H9 (cell line): Measurements from ENCODE around the gene OTUD4. TPM values are rescaled to one million over a fixed set of nuclear protein-coding genes. Genes with fewer than 3 reads are reported as not detected.

Experiments
- DNase-seq: peaks from one replicate; pipeline ENCODE4 v3.0.0-alpha.2; 2017
- H2AFZ ChIP-seq: one replicate; pipeline ENCODE4 v1.6.1; 2013; ENCODE audit warnings: mild to moderate bottlenecking, low read length, control low read depth, moderate library complexity
- H2AK5ac ChIP-seq: 2 replicates; pipeline ENCODE4 v1.6.1; 2013; ENCODE audit warnings: low read length, control low read depth, mixed read lengths; ENCODE audit not compliant: insufficient read length
- H2BK120ac ChIP-seq: one replicate; pipeline ENCODE4 v1.6.1; 2013; ENCODE audit warnings: low read depth, mild to moderate bottlenecking, low read length, control low read depth, inconsistent platforms; ENCODE audit not compliant: poor library complexity, severe bottlenecking
- H2BK12ac ChIP-seq: 2 replicates; pipeline ENCODE4 v1.6.1; 2013; ENCODE audit warnings: low read length, control low read depth, mixed read lengths, low read depth; ENCODE audit not compliant: insufficient read length
- H2BK15ac ChIP-seq: 2 replicates; pipeline ENCODE4 v1.6.1; 2013; ENCODE audit warnings: low read depth, low read length, control low read depth
- H2BK20ac ChIP-seq: one replicate; pipeline ENCODE4 v1.6.1; 2013; ENCODE audit warnings: low read depth, mild to moderate bottlenecking, low read length, control low read depth, inconsistent platforms; ENCODE audit not compliant: poor library complexity, severe bottlenecking
- H2BK5ac ChIP-seq: 2 replicates; pipeline ENCODE4 v1.6.1; 2013; ENCODE audit warnings: low read length, control low read depth, mixed read lengths; ENCODE audit not compliant: insufficient read length
- H3K14ac ChIP-seq: 2 replicates; pipeline ENCODE4 v1.6.1; 2013; ENCODE audit warnings: low read length, control low read depth; ENCODE audit not compliant: insufficient read depth
- H3K18ac ChIP-seq: 2 replicates; pipeline ENCODE4 v1.6.1; 2013; ENCODE audit warnings: low read depth, mild to moderate bottlenecking, mixed read lengths, low read length, control low read depth; ENCODE audit not compliant: insufficient read length
- H3K23ac ChIP-seq: 2 replicates; pipeline ENCODE4 v1.6.1; 2013; ENCODE audit warnings: low read length, control low read depth, mixed read lengths, low read depth; ENCODE audit not compliant: insufficient read length
- H3K23me2 ChIP-seq: 2 replicates; pipeline ENCODE4 v1.6.1; 2013; ENCODE audit warnings: low read depth, mild to moderate bottlenecking, mixed read lengths, low read length, control low read depth; ENCODE audit not compliant: insufficient read length, poor library complexity, severe bottlenecking
- H3K27ac ChIP-seq: 2 replicates; pipeline ENCODE4 v1.5.1; 2013; ENCODE audit warnings: low read length, control low read depth, mixed read lengths, low read depth; ENCODE audit not compliant: insufficient read length
- H3K27me3 ChIP-seq: 2 replicates; pipeline ENCODE4 v1.6.1; 2013; ENCODE audit warnings: low read length, control low read depth, inconsistent platforms; ENCODE audit not compliant: insufficient read depth
- H3K4ac ChIP-seq: 2 replicates; pipeline ENCODE4 v1.6.1; 2013; ENCODE audit warnings: low read depth, mild to moderate bottlenecking, control low read depth, inconsistent platforms, low read length, moderate library complexity
- H3K4me1 ChIP-seq: 2 replicates; pipeline ENCODE4 v1.6.1; 2013; ENCODE audit warnings: low read length, control low read depth, inconsistent platforms; ENCODE audit not compliant: insufficient read depth
- H3K4me2 ChIP-seq: 2 replicates; pipeline ENCODE4 v1.6.1; 2013; ENCODE audit warnings: low read length, control low read depth, mixed read lengths; ENCODE audit not compliant: insufficient read length, insufficient read depth
- H3K56ac ChIP-seq: 2 replicates; pipeline ENCODE4 v1.6.1; 2013; ENCODE audit warnings: low read depth, mild to moderate bottlenecking, mixed read lengths, low read length, control low read depth; ENCODE audit not compliant: insufficient read length
- H3K79me1 ChIP-seq: 2 replicates; pipeline ENCODE4 v1.6.1; 2013; ENCODE audit warnings: low read depth, mild to moderate bottlenecking, moderate library complexity, low read length, control low read depth, inconsistent platforms; ENCODE audit not compliant: insufficient read depth, poor library complexity, severe bottlenecking
- H3K79me2 ChIP-seq: 2 replicates; pipeline ENCODE4 v1.6.1; 2013; ENCODE audit warnings: low read length, control low read depth, inconsistent platforms; ENCODE audit not compliant: insufficient read depth
- H3K9ac ChIP-seq: 2 replicates; pipeline ENCODE4 v1.6.1; 2013; ENCODE audit warnings: low read length, control low read depth, mixed read lengths; ENCODE audit not compliant: insufficient read length; ENCODE audit errors: extremely low read depth
- H3K9me3 ChIP-seq: one replicate; pipeline ENCODE4 v1.6.1; 2013; ENCODE audit warnings: low read depth, low read length, inconsistent platforms; ENCODE audit not compliant: control insufficient read depth
- H3T11ph ChIP-seq: one replicate; pipeline ENCODE4 v1.6.1; 2013; ENCODE audit warnings: mild to moderate bottlenecking, low read length, control low read depth, inconsistent platforms
- H4K20me1 ChIP-seq: one replicate; pipeline ENCODE4 v1.6.1; 2013; ENCODE audit not compliant: control insufficient read depth, insufficient read length, insufficient read depth
- H4K5ac ChIP-seq: 2 replicates; pipeline ENCODE4 v1.6.1; 2013; ENCODE audit warnings: low read depth, mild to moderate bottlenecking, mixed read lengths, low read length, control low read depth; ENCODE audit not compliant: insufficient read length
- H4K8ac ChIP-seq: replicated peaks from 2 replicates; pipeline ENCODE4 v1.6.1; 2013; ENCODE audit warnings: low read length, control low read depth, mixed read lengths, low read depth; ENCODE audit not compliant: insufficient read length
- H4K91ac ChIP-seq: 2 replicates; pipeline ENCODE4 v1.6.1; 2013; ENCODE audit warnings: low read depth, mild to moderate bottlenecking, moderate library complexity, mixed read lengths, low read length, control low read depth; ENCODE audit not compliant: insufficient read length
- H3K27ac Mint-ChIP-seq, 3 experiments: 2 replicates in 2 of 3; 3 replicates in 1 of 3; pipeline ENCODE4 v1.8.0; 2020 to 2021; ENCODE audit warnings: mixed read lengths in 3 of 3, mild to moderate bottlenecking in 1 of 3, moderate library complexity in 1 of 3
- H3K27me3 Mint-ChIP-seq: 2 replicates; pipeline ENCODE4 v1.8.0; 2021; ENCODE audit warnings: low read depth, mild to moderate bottlenecking, moderate library complexity, mixed read lengths
- H3K36me3 Mint-ChIP-seq, 3 experiments: 2 replicates in 2 of 3; 3 replicates in 1 of 3; pipeline ENCODE4 v1.8.0; 2020 to 2021; ENCODE audit warnings: low read depth in 3 of 3, mixed read lengths in 3 of 3; ENCODE audit not compliant: insufficient read depth in 1 of 3
- H3K4me1 Mint-ChIP-seq, 2 experiments: 2 replicates each; pipeline ENCODE4 v1.8.0; 2020; ENCODE audit warnings: mixed read lengths in 2 of 2
- H3K4me3 Mint-ChIP-seq, 2 experiments: 2 replicates in 1 of 2; 3 replicates in 1 of 2; pipeline ENCODE4 v1.8.0; 2020 to 2021; ENCODE audit warnings: mild to moderate bottlenecking in 2 of 2, mixed read lengths in 2 of 2, moderate library complexity in 1 of 2
- H3K9me3 Mint-ChIP-seq, 2 experiments: 2 replicates in 1 of 2; 3 replicates in 1 of 2; pipeline ENCODE4 v1.8.0; 2020; ENCODE audit warnings: mild to moderate bottlenecking in 2 of 2, mixed read lengths in 2 of 2, moderate library complexity in 1 of 2
- WGBS: extraction: QIAGEN DNeasy Blood & Tissue Kit; methylation state at CpG from one replicate; pipeline ENCODE4 v1.1.7; 2013; ENCODE audit warnings: missing lambda C conversion rate, low lambda C conversion rate, mixed read lengths; ENCODE audit not compliant: insufficient read length; ENCODE audit errors: extremely low coverage; 5-methylcytosine and 5-hydroxymethylcytosine counted together
- total RNA-seq: library from RNA; stranded (reverse); gene quantifications from 2 replicates; pipeline ENCODE4 v1.2.1, GENCODE V29; 2021
- TF ChIP-seq, protein P1 (sequence below): fragments of 200-600 bp; sonication (generic); conservative IDR thresholded peaks from 3 replicates; pipeline ENCODE4 v1.8.0; 2021; ENCODE audit warnings: antibody characterized with exemption, mild to moderate bottlenecking

OTUD4 gene
- total RNA-seq, 1 experiment from 2014 or later = 59.0 TPM

DNA sequence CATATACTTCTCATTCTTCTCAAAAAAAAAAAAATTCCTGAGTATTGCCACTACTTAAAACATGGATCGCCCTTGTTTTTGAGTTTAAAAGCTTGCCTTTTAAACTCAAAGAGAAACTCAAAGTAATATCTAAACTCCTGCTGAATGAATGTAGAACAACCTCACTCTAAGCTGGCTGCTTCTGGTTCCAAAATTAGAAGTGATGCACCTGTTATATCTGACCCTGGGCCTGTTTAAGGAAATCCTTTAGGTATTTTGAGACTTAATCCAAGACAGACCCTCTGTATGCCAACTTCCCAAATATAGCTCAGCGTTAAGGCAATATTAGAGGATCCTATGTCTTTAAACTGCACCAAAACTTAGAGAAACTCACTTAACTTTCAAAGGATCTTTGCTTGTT, 1.8 kb upstream of the OTUD4 start:
- no peak for DNase-seq
- Histone ChIP-seq H3K9me3 (no peaks in the 10 kb centered on the region), H3K9ac (no peak overlapping the region), H2BK20ac (no peak overlapping the region), H3K79me2 (peaks cover 18% of the 10 kb centered on the region; the same call in 1 of the 2 replicates), H3K4me1 (no peaks in the 10 kb centered on the region), H2BK15ac (no peak overlapping the region), H3K14ac (no peak overlapping the region), H2BK5ac (no peak overlapping the region), H4K20me1 (no peaks in the 10 kb centered on the region), H3K27ac (no peak overlapping the region), H2BK120ac (no peak overlapping the region), H4K8ac (no peak overlapping the region), H4K5ac (no peak overlapping the region), H3K4me2 (no peak overlapping the region), H3K23me2 (peaks cover 14% of the 10 kb centered on the region), H3K56ac (no peak overlapping the region), H3K27me3 (no peaks in the 10 kb centered on the region), H3T11ph (no peak overlapping the region), H2AFZ (no peak overlapping the region), H4K91ac (no peak overlapping the region), H3K79me1 (no peaks in the 10 kb centered on the region), H2AK5ac (no peak overlapping the region), H3K23ac (no peak overlapping the region), H3K18ac (no peak overlapping the region), H3K4ac (no peak overlapping the region), H2BK12ac (no peak overlapping the region)
- TF ChIP-seq, protein P1, sequence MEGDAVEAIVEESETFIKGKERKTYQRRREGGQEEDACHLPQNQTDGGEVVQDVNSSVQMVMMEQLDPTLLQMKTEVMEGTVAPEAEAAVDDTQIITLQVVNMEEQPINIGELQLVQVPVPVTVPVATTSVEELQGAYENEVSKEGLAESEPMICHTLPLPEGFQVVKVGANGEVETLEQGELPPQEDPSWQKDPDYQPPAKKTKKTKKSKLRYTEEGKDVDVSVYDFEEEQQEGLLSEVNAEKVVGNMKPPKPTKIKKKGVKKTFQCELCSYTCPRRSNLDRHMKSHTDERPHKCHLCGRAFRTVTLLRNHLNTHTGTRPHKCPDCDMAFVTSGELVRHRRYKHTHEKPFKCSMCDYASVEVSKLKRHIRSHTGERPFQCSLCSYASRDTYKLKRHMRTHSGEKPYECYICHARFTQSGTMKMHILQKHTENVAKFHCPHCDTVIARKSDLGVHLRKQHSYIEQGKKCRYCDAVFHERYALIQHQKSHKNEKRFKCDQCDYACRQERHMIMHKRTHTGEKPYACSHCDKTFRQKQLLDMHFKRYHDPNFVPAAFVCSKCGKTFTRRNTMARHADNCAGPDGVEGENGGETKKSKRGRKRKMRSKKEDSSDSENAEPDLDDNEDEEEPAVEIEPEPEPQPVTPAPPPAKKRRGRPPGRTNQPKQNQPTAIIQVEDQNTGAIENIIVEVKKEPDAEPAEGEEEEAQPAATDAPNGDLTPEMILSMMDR = no peak
- Mint-ChIP-seq H3K36me3 (peaks cover 0 to 3% (median 0%) of the 10 kb centered on the region in 3 experiments; a peak in 1 of 7 replicates), H3K4me1 (peaks cover 22 to 23% of the 10 kb centered on the region in 2 experiments), H3K27ac (no peak overlapping the region), H3K4me3 (peak overlapping the region in 1 of 2 experiments; percentile 50; a peak in 1 of 5 replicates), H3K27me3 (no peaks in the 10 kb centered on the region), H3K9me3 (peaks cover 0 to 2% of the 10 kb centered on the region in 2 experiments; a peak in 1 of 5 replicates)
- WGBS = no CpG with 5 or more reads among the region's 2 CpGs
